Effector memory CD4-positive, alpha-beta T cell (primary cell): ENCODE data around the gene OR2V2.

Experiments
- DNase-seq, 3 donors: peaks; one replicate each; pipeline ENCODE4 v3.0.0-alpha.2; 2020
- H3K27ac ChIP-seq: 2 replicates; pipeline ENCODE4 v1.7.0; 2013; ENCODE audit warnings: mild to moderate bottlenecking, low read length, moderate library complexity; ENCODE audit not compliant: insufficient read depth, poor library complexity, severe bottlenecking
- H3K27me3 ChIP-seq: replicated peaks from 2 replicates; pipeline ENCODE4 v1.7.0; 2013; ENCODE audit warnings: mild to moderate bottlenecking, low read length; ENCODE audit not compliant: insufficient read depth, control insufficient read depth, poor library complexity, severe bottlenecking
- H3K36me3 ChIP-seq: 2 replicates; pipeline ENCODE4 v1.7.0; 2013; ENCODE audit warnings: mild to moderate bottlenecking, low read length, moderate library complexity; ENCODE audit not compliant: control insufficient read depth, insufficient read depth
- H3K4me1 ChIP-seq: 2 replicates; pipeline ENCODE4 v1.7.0; 2013; ENCODE audit warnings: low read length, mild to moderate bottlenecking; ENCODE audit not compliant: control insufficient read depth, insufficient read depth, poor library complexity, severe bottlenecking
- H3K4me3 ChIP-seq: 2 replicates; pipeline ENCODE4 v1.7.0; 2013; ENCODE audit warnings: low read length, low read depth, mild to moderate bottlenecking; ENCODE audit not compliant: insufficient read depth, poor library complexity, severe bottlenecking
- H3K9me3 ChIP-seq: 2 replicates; pipeline ENCODE4 v1.7.0; 2013; ENCODE audit warnings: mild to moderate bottlenecking, low read length, moderate library complexity; ENCODE audit not compliant: control insufficient read depth

The OR2V2 gene

DNA sequence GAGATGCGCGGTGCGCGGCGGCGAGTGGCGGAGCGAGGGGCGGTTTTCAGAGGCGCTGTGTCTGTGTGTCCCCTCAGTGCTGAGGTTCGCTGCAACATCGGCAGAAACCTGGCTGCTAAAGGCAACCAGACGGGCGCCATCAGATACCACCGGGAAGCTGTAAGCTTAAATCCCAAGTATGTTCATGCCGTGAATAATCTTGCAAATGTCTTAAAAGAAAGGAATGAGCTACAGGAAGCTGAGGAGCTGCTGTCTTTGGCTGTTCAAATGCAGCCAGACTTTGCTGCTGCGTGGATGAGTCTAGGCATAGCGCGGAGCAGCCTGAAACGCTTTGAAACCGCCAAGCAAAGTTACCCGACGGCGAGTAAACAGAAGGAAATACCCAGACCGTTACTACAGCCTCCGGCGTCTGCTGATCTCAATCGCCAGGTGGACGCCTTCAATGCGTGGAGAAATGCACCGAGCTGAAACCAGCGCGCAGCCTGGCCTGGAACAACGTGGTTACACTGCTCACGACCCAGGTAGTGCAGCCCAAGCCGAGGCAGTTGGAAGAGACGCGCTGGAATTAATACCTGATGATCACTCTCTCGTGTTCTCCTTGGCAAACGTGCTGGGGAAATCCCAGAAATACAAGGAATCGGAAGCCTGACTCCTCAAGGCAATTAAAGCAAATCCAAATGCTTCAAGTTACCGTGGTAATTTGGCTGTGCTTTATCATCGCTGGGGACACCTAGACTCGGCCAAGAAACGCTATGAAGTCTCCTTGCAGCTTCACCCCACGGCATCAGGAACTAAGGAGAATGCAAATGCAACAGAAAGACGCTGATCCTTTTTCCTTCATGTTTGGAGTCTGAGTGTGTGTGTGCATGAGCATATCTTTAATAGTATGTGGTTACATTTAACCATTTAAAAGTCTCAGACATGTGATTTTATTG is 32.3 kb upstream of the OR2V2 start:
- DNase-seq: no peak
- Histone ChIP-seq H3K27ac (no peak overlapping the region), H3K27me3 (peaks cover 37% of the 10 kb centered on the region), H3K36me3 (no peaks in the 10 kb centered on the region), H3K4me3 (no peak overlapping the region), H3K4me1 (no peaks in the 10 kb centered on the region), H3K9me3 (no peaks in the 10 kb centered on the region)

DNA sequence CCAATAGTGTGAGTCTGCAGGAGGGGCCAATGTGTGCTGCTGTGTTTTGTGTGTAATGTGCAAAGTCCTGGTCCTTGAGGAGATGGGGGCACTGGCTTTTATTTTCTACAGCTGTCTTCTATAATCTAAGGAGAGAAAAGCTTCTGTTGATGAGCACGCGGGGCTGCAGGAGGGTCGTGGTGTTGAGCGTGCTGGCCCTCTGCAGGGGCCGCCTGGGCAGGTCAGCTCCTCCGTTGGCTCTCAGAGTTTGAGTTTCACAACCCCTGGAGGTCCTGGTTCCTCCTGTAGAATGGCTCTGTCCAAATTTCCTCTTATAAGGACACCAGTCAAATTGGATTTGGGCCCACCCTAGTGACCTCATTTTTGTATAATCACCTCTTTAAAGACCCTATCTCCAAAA is 29.0 kb upstream of the OR2V2 start:
- Histone ChIP-seq H3K36me3 (no peaks in the 10 kb centered on the region), H3K9me3 (no peaks in the 10 kb centered on the region), H3K4me3 (no peak overlapping the region), H3K27ac (no peak overlapping the region), H3K27me3 (peaks cover 35% of the 10 kb centered on the region), H3K4me1 (no peaks in the 10 kb centered on the region)
- DNase-seq: no peak

- Histone ChIP-seq H3K4me3 (no peak overlapping the region), H3K27me3 (peaks cover 38% of the 10 kb centered on the region), H3K4me1 (no peaks in the 10 kb centered on the region), H3K27ac (no peak overlapping the region), H3K36me3 (no peaks in the 10 kb centered on the region), H3K9me3 (no peaks in the 10 kb centered on the region)
- no peak for DNase-seq
These were observed 28.3 kb upstream of the OR2V2 start for GRCh38 chr5:181119105-181119504.

- no peaks in the 10 kb centered on the region for H3K36me3 ChIP-seq
- H3K4me3 ChIP-seq: no peak overlapping the region
- no peaks in the 10 kb centered on the region for H3K4me1 ChIP-seq
- peaks cover 27% of the 10 kb centered on the region for H3K27me3 ChIP-seq
- no peak for DNase-seq
- H3K9me3 ChIP-seq: no peaks in the 10 kb centered on the region
- no peak overlapping the region for H3K27ac ChIP-seq
These were observed 27.1 kb upstream of the OR2V2 start for GRCh38 chr5:181120306-181120705.

DNA sequence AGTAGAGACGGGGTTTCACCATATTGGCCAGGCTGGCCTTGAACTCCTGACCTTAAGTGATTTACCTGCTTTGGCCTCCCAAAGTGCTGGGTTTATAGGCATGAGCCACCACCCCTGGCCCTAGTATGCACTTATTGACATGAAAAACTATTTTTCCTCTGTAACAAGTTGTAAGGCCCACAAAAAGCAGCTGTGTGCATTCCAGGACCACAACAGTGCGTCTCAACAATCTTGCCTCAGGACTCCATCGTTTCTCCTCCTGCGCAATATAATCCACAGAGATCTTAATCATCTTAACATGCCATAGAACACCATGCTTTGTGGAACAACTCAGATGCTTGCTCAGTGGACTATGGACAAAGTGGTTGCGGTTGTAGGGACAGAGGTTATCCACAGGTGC is 26.6 kb upstream of the OR2V2 start:
- DNase-seq: no peak
- no peaks in the 10 kb centered on the region for H3K9me3 ChIP-seq
- H3K4me1 ChIP-seq: no peaks in the 10 kb centered on the region
- H3K27me3 ChIP-seq: peaks cover 22% of the 10 kb centered on the region
- no peak overlapping the region for H3K27ac ChIP-seq
- H3K4me3 ChIP-seq: no peak overlapping the region
- H3K36me3 ChIP-seq: no peaks in the 10 kb centered on the region

GRCh38 chr5:181121675-181122561 is 25.5 kb upstream of the OR2V2 start:
- Histone ChIP-seq H3K27ac (no peak overlapping the region), H3K4me3 (no peak overlapping the region), H3K4me1 (no peaks in the 10 kb centered on the region), H3K9me3 (no peaks in the 10 kb centered on the region), H3K27me3 (peaks cover 11% of the 10 kb centered on the region), H3K36me3 (no peaks in the 10 kb centered on the region)
- DNase-seq: no peak

DNA sequence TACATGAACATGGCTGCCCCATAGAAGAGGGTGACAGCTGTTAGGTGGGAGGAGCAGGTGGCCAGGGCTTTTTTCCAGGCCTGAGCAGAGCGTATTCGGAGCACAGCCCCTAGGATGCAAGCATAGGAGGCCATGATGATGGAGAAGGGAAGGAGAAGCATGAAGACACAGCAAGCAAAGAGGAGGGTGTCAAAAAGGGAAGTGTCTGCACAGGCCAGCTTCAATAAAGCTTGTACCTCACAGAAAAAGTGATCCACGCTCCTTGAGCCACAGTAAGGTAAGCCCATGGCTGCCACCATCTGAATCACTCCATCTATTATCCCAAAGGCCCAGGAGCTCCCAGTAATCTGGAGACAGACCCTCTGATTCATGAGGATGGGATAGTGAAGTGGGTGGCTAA is 22.9 kb upstream of the OR2V2 start:
- Histone ChIP-seq H3K9me3 (no peaks in the 10 kb centered on the region), H3K27me3 (peaks cover 10% of the 10 kb centered on the region), H3K36me3 (no peaks in the 10 kb centered on the region)

DNA sequence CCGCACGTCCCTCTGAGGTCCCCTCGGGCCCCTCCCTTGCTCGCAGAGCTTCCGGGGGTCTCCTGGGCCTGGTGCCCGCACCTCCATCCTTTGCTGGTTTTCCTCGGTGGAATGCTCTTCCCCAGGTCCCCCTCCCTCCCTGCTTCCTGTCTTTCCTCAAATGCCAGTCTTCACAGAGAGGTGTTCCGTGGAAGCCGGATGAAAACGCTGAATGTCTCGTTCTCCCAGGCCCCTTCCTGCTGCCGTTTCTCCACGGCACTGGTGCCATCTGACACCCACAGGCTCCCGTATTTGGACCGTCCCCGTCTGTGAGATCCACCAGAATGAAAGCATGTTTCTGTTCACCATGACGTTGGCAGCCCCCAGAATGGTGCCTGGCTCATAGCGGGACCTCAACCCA is 20.5 kb upstream of the OR2V2 start:
- DNase-seq: no peak
- peaks cover 3% of the 10 kb centered on the region for H3K27me3 ChIP-seq
- no peak overlapping the region for H3K27ac ChIP-seq
- H3K4me3 ChIP-seq: no peak overlapping the region
- no peaks in the 10 kb centered on the region for H3K9me3 ChIP-seq
- no peaks in the 10 kb centered on the region for H3K4me1 ChIP-seq
- H3K36me3 ChIP-seq: no peaks in the 10 kb centered on the region

More for the DNA sequence above, 22.9 kb upstream of the OR2V2 start:
- Histone ChIP-seq H3K27ac (no peak overlapping the region), H3K4me1 (no peaks in the 10 kb centered on the region), H3K4me3 (no peak overlapping the region)
- no peak for DNase-seq

GRCh38 chr5:181127456-181127855 is 19.9 kb upstream of the OR2V2 start:
- no peaks in the 10 kb centered on the region for H3K9me3 ChIP-seq
- H3K36me3 ChIP-seq: no peaks in the 10 kb centered on the region
- peaks cover 3% of the 10 kb centered on the region for H3K27me3 ChIP-seq
- no peak overlapping the region for H3K4me3 ChIP-seq
- H3K27ac ChIP-seq: no peak overlapping the region
- no peak for DNase-seq
- H3K4me1 ChIP-seq: no peaks in the 10 kb centered on the region
